Measurements from ENCODE around the gene GP9.
"Not testable (repeated sequence)": the region's sequence is repeated elsewhere in the genome, so short reads cannot be mapped to it uniquely, and the experiment has no call there.

GP9 gene

DNA sequence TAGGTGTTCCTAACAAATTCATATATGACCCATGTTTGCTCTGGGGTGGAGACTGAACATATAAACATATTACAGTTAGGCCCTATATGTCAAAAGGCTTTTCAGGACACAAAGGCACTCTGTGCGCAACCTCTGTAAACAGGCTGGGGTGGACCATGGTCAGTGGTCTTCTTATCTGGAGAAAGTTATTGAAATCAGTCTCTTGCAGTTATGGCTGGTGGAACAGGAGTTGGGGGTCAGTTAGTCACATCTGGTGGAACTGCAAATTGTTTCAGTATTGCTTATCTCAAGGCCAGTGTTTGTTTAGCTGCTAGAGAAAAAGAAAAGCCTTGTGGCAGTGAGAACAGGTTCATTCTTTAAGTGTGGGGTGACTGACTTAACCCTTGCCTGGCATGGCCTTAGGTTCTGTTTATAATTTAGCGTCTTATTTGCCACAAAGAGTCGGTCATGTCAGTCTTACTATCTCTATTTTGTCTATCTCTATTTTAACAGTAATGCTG, 5.9 kb upstream of the GP9 start:
- H3K9me3 Mint-ChIP-seq: no peaks in the 10 kb centered on the region
- DNase-seq (no peak), ATAC-seq (no peak)
- no peaks in the 10 kb centered on the region for H3K27me3 Mint-ChIP-seq
- H3K36me3 Mint-ChIP-seq (ENCODE audit: low read depth): no peaks in the 10 kb centered on the region
- H3K27ac Mint-ChIP-seq: no peak overlapping the region
- H3K4me3 Mint-ChIP-seq: no peak overlapping the region
- H3K4me1 Mint-ChIP-seq: peaks cover 15% of the 10 kb centered on the region

- no peaks in the 10 kb centered on the region for H3K27me3 Mint-ChIP-seq
- DNase-seq (no peak), ATAC-seq (no peak)
- H3K4me3 Mint-ChIP-seq: no peak overlapping the region
- peaks cover 15% of the 10 kb centered on the region for H3K4me1 Mint-ChIP-seq
- H3K27ac Mint-ChIP-seq: no peak overlapping the region
- H3K36me3 Mint-ChIP-seq (ENCODE audit: low read depth): no peaks in the 10 kb centered on the region
- no peaks in the 10 kb centered on the region for H3K9me3 Mint-ChIP-seq
Observed at GRCh38 chr3:129056451-129057173, 4.0 kb upstream of the GP9 start.

- ATAC-seq (no peak), DNase-seq (no peak)
- H3K4me3 Mint-ChIP-seq: no peak overlapping the region
- no peaks in the 10 kb centered on the region for H3K27me3 Mint-ChIP-seq
- H3K36me3 Mint-ChIP-seq (ENCODE audit: low read depth): no peaks in the 10 kb centered on the region
- peaks cover 15% of the 10 kb centered on the region for H3K4me1 Mint-ChIP-seq
- no peak overlapping the region for H3K27ac Mint-ChIP-seq
- H3K9me3 Mint-ChIP-seq: no peaks in the 10 kb centered on the region
Observed at GRCh38 chr3:129057249-129057648, 3.3 kb upstream of the GP9 start.

DNA sequence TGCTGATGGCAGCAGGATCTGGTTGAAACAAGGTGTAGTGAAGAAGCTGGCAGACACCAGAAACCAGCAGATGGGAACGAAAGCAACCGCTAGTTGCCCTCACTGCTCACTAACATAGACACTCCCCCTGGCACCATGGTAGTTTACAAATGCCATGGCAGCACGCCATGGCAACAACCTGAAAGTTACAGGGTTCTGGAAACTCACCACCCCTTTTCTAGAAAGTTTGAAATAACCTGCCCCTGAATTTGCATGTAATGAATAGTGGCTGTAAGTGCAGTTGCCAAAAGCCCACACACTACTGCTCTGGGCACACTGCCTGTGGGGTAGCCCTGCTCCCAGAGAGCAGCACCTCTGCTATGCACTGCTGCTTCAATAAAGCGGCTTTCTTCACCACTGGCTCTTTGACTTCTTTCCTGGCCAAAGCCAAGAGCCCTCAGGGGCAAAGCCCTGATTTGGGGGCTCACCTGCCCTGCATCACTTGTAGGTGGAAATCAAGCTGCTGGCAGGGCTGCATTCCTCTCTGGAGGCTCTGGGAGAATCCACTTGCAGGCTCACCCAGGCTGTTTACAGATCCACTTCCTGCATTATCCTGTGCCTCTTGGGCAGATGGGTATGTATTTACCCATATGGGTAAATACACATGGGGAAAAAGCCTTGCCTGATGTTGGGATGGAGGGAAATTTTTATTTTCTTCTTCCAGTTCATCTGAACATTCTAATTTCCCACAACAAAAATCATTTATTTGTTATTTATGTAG, 2.0 kb upstream of the GP9 start:
- H3K4me3 Mint-ChIP-seq: no peak overlapping the region
- DNase-seq (no peak), ATAC-seq (peak; percentile 33)
- no peaks in the 10 kb centered on the region for H3K9me3 Mint-ChIP-seq
- peaks cover 12% of the 10 kb centered on the region for H3K4me1 Mint-ChIP-seq
- no peaks in the 10 kb centered on the region for H3K36me3 Mint-ChIP-seq (ENCODE audit: low read depth)
- H3K27me3 Mint-ChIP-seq: no peaks in the 10 kb centered on the region
- no peak overlapping the region for H3K27ac Mint-ChIP-seq

GRCh38 chr3:129059311-129059958, 1.1 kb upstream of the GP9 start:
- H3K9me3 Mint-ChIP-seq: no peaks in the 10 kb centered on the region
- H3K4me3 Mint-ChIP-seq: no peak overlapping the region
- H3K4me1 Mint-ChIP-seq: peaks cover 8% of the 10 kb centered on the region
- no peaks in the 10 kb centered on the region for H3K36me3 Mint-ChIP-seq (ENCODE audit: low read depth)
- no peak overlapping the region for H3K27ac Mint-ChIP-seq
- H3K27me3 Mint-ChIP-seq: no peaks in the 10 kb centered on the region
- DNase-seq (no peak), ATAC-seq (no peak)

DNA sequence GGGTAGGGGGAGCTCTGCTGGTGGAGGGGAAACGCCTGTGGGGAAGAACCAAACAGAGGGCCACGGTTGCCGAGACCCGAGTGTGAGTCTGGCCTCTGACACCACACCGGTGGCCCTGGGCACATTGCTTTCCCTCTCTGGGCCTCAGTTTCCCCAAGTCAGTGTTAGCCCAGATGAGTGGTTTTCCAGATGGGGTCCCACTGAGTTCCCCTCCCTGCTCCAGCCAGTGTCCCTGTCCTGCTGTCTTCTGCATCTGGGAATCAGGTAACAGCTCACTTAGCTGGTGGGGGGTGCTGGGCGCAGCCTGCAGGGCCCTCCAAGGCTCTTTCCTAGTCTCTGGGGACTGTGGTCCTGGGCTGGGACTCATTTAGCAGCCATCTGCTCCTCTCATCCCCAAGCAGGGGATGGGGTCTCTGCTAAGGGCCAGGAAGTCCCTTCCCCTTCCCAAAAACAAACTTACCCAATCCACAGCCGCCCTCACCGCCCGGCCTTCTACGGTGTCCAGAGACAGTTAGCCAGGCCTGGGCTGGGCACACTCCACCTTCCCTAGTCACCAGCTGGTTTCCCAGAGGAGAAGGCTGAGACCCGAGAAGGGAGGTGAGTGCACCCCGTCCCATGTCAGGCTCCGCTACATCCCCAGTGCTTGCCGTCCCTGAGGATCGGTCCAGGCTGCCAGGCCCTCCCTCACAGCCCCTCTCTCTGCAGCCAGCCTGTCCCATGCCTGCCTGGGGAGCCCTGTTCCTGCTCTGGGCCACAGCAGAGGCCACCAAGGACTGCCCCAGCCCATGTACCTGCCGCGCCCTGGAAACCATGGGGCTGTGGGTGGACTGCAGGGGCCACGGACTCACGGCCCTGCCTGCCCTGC, 676 bp downstream of the GP9 start:
- Mint-ChIP-seq H3K27ac (no peak overlapping the region), H3K4me1 (peaks cover 8% of the 10 kb centered on the region), H3K27me3 (no peaks in the 10 kb centered on the region), H3K4me3 (no peak overlapping the region), H3K36me3 (ENCODE audit: low read depth) (no peaks in the 10 kb centered on the region), H3K9me3 (no peaks in the 10 kb centered on the region)
- DNase-seq (no peak), ATAC-seq (no peak)

DNA sequence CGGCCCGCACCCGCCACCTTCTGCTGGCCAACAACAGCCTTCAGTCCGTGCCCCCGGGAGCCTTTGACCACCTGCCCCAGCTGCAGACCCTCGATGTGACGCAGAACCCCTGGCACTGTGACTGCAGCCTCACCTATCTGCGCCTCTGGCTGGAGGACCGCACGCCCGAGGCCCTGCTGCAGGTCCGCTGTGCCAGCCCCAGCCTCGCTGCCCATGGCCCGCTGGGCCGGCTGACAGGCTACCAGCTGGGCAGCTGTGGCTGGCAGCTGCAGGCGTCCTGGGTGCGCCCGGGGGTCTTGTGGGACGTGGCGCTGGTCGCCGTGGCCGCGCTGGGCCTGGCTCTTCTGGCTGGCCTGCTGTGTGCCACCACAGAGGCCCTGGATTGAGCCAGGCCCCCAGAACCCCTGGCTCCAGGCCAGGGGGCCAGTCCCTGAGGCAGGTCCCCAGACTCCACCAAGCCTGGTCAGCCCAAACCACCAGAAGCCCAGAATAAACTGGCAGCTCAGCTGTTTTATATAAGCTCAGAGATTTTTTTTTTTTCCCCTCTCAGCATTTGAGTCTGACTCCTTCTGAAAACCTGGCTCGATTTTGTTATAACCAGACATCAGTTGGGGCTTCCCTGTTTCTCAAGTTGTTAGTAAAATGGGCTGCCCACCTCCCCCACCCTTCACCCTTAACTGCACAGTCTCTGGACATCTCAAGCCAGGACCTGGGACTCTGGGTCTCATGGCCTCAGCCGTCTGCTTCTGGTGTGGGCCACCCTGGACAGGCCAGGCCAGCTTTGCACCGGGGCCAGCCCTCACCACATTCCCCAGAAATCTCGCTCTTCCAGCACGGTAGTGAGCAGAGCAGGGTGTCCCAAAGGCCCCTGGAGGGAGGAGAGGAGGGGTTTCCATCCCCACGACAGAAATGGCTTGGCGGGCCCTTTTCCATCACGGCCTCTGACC, 1.6 kb downstream of the GP9 start:
- Mint-ChIP-seq H3K27ac (no peak overlapping the region), H3K4me3 (no peak overlapping the region), H3K9me3 (no peaks in the 10 kb centered on the region), H3K27me3 (no peaks in the 10 kb centered on the region), H3K4me1 (peaks cover 8% of the 10 kb centered on the region), H3K36me3 (ENCODE audit: low read depth) (no peaks in the 10 kb centered on the region)
- DNase-seq (no peak), ATAC-seq (no peak)

DNA sequence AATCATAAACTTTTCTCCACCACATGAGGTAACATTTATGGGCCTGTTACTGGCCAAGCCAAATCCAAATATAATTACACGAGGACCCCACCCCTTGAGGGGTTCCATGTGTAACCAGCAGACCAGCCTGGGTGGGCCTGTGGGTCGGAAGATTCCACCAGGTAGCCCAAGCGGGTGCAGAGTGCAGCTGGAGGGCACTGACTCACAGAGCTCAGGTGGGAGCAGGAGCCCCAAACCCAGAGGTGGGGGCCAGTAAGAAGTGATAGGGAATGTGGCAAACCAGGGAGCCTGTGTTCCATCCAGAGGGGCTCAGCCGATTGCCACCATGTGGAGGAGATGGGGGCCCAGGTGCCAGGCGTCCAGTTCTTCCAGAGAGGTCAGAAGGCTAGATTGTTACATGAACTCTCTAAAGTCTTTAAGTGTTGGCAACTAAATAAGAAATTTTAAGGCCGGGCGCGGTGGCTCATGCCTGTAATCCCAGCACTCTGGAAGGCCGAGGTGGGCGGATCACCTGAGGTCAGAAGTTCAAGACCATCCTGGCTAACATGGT, 2.6 kb downstream of the GP9 start:
- peaks cover 11% of the 10 kb centered on the region for H3K4me1 Mint-ChIP-seq
- ATAC-seq: no peak
- no peaks in the 10 kb centered on the region for H3K9me3 Mint-ChIP-seq
- H3K27me3 Mint-ChIP-seq: no peaks in the 10 kb centered on the region
- H3K4me3 Mint-ChIP-seq: no peak overlapping the region
- no peak overlapping the region for H3K27ac Mint-ChIP-seq
- no peaks in the 10 kb centered on the region for H3K36me3 Mint-ChIP-seq (ENCODE audit: low read depth)
- no peak for DNase-seq

GRCh38 chr3:129063841-129064482, 3.4 kb downstream of the GP9 start:
- Mint-ChIP-seq H3K27ac (no peak overlapping the region), H3K4me1 (peaks cover 9% of the 10 kb centered on the region), H3K9me3 (no peaks in the 10 kb centered on the region), H3K27me3 (no peaks in the 10 kb centered on the region), H3K36me3 (ENCODE audit: low read depth) (no peaks in the 10 kb centered on the region), H3K4me3 (no peak overlapping the region)
- no peak for DNase-seq
- no peak for ATAC-seq

DNA sequence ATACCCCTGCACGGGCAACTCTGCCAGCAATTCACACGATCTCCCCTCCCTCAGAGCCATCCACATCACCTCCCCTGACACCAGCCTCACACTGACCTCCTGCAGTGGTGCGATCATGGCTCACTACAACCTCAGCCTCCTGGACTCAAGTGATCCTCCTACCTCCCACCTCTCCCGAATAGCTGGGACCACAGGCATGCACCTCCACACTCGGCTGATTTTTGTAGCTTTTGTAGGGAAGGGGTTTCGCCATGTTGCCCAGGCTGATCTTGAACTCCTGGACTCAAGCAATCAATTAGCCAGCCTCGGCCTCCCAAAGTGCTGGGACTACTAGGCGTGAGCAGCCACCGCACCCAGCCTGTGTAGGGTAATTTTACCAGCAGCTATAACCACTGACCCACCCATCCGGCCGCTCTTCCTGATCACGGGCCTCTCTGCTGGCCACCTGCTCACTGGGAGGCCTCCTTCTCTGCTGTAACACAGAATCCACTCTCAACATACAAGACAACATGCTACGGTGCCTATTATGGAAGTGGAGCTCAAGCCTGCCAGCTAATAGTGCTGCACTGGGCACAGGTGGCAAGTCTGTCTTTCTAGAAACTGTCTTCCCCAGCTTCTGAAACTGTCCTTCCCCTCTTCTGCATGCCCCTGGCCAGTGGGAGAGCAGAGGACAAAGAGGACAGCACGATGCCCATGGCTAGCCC, 4.6 kb downstream of the GP9 start:
- no peak overlapping the region for H3K27ac Mint-ChIP-seq
- ATAC-seq: no peak

DNA sequence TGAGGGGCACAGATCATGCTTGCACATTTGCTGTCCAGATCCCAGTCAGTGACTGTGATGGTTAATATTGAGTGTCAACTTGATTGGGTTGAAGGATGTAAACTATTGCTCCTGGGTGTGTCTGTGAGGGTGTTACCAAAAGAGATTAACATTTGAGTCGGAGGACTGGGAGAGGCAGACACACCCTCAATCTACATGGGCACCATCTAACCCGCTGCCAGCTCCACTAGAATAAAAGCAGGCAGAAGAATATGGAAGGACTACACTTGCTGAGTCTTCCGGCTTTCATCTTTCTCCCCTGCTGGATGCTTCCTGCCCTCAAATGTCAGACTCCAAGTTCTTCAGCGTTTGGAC, 5.1 kb downstream of the GP9 start:
- Mint-ChIP-seq H3K27ac (no peak overlapping the region), H3K27me3 (peaks cover 2% of the 10 kb centered on the region), H3K36me3 (ENCODE audit: low read depth) (no peaks in the 10 kb centered on the region), H3K9me3 (peaks cover 6% of the 10 kb centered on the region), H3K4me3 (no peak overlapping the region), H3K4me1 (peaks cover 24% of the 10 kb centered on the region)
- no peak for DNase-seq
- no peak for ATAC-seq

More for the DNA sequence above, 4.6 kb downstream of the GP9 start:
- H3K4me1 Mint-ChIP-seq: peaks cover 19% of the 10 kb centered on the region
- H3K9me3 Mint-ChIP-seq: peaks cover 6% of the 10 kb centered on the region
- DNase-seq: no peak
- no peak overlapping the region for H3K4me3 Mint-ChIP-seq
- H3K27me3 Mint-ChIP-seq: no peaks in the 10 kb centered on the region
- H3K36me3 Mint-ChIP-seq (ENCODE audit: low read depth): no peaks in the 10 kb centered on the region

GRCh38 chr3:129067719-129068118, 7.1 kb downstream of the GP9 start:
- peak; percentile 39 for DNase-seq
- H3K9me3 Mint-ChIP-seq; H3K27me3 Mint-ChIP-seq; H3K36me3 Mint-ChIP-seq (ENCODE audit: low read depth); ATAC-seq: not testable (repeated sequence)
- Mint-ChIP-seq H3K4me3 (peak overlapping the region; percentile 59), H3K27ac (peak overlapping the region; percentile 62), H3K4me1 (peaks cover 24% of the 10 kb centered on the region)

All from activated naive CD8-positive, alpha-beta T cell treated with anti-CD3 and anti-CD28 coated beads, Interleukin-2, amount 50 U/mL, for 24 hours (primary cell).